Measurements from ENCODE around the gene RNF151. TPM values are rescaled to one million over a fixed set of nuclear protein-coding genes. Genes with fewer than 3 reads are reported as not detected.

The RNF151 gene
- total and polyA plus RNA-seq, 2 of the 13 experiments (the other 11 are each of a cell fraction or from before 2014, with no cell fraction given) = not detected

DNA sequence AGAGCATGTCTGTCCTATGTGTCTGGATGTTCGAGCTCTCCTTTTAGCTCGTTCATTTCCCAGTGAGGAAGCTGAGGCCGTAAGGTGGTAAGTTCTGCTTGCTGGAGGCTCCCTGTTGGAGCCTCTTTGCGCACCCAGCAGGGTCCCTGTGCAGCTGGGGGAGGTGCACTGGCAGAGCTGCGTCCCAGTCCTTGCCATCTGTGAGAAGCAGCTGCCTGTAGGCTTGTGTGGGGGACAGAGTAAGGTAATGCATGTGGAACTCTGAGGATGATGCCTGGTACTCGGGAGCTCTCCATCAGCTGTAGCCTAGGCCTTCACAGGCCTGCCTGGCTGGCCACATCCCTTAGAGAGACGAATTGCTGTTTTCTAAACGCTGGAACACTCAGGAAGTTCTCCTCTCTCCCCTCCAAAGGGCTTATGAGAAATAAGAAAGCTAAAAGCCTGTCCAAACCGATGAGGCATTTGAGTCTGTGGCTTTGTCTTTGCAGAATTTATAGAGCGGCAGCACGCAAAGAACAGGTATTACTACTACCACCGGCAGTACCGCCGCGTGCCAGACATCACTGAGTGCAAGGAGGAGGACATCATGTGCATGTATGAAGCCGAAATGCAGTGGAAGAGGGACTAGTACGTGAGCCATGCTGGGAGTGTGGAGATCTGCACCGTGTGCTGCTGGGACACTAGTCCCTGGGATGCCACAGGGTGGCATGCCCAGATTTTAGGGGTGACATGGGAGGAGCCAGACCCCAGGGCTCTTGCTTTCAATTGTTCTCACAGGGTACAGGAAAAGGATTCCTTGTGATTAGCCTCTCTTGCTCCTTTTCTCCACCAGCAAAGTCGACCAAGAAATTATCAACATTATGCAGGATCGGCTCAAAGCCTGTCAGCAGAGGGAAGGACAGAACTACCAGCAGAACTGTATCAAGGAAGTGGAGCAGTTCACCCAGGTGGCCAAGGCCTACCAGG, 5.7 kb upstream of the RNF151 start (continued):
- TF ChIP-seq POLR2AphosphoS5 (IDR thresholded peaks at IDR 0.05; ENCODE audit: low read depth, low read length) = peak; percentile 59
- TF ChIP-seq FIP1L1 (IDR thresholded peaks at IDR 0.05; ENCODE audit: borderline replicate concordance, insufficient read depth, low read depth, low read length) = 0 out of 2 replicates have a peak, but pooled peaks have one; percentile 38
- TF ChIP-seq NCOA2 (CRISPR knock-in tag; IDR thresholded peaks at IDR 0.05) = peak; percentile 15; the same call in 1 of the 2 replicates
- 0 out of 2 replicates have a peak, but pooled peaks have one; percentile 10 for TF ChIP-seq TOPORS (CRISPR knock-in tag; IDR thresholded peaks at IDR 0.05)
- peak; percentile 79 for TF ChIP-seq ZNF781 (CRISPR knock-in tag; IDR thresholded peaks at IDR 0.05; ENCODE audit: borderline replicate concordance, not compliant biosample characterization)
- 0 out of 2 replicates have a peak, but pooled peaks have one; percentile 42 for TF ChIP-seq ARID2 (CRISPR knock-in tag; IDR thresholded peaks at IDR 0.05; ENCODE audit: borderline replicate concordance)
- peak; percentile 26 for TF ChIP-seq ASH2L (IDR thresholded peaks at IDR 0.05; ENCODE audit: insufficient read length, low read depth, low read length)
- TF ChIP-seq ZBTB38 (CRISPR knock-in tag; IDR thresholded peaks at IDR 0.05) = peak; percentile 80
- TF ChIP-seq CHD4 (IDR thresholded peaks at IDR 0.05; ENCODE audit: borderline replicate concordance, low read length) = no peak

- peaks cover 43% of the 10 kb centered on the region for H3K79me2 ChIP-seq (ENCODE audit: insufficient read depth, low read length)
- intact Hi-C loops (cut with micrococcal nuclease; ENCODE audit: unreplicated experiment) = no loop called here
- H3K27ac ChIP-seq (ENCODE audit: extremely low read length, insufficient read depth, low read length) = peak overlapping the region; percentile 34
- ChIA-PET POLR2A (interaction anchor here (0.7 to 7.4 kb wide), 8 partner anchors 9 to 194 kb away, joined by 3 to 139 read pairs (median 5); partner anchors contain the start of genes GFER, MSRB1, TBL3 and TRAF7), CTCF (ENCODE audit: low intra/inter-chr PET ratio, low total read pairs) (no interaction called here)
- no peaks in the 10 kb centered on the region; a peak in 1 of 5 replicates for H3K27me3 ChIP-seq (ENCODE audit: control insufficient read depth in 1 of 2, insufficient read depth in 2 of 2, low read length in 2 of 2)
- no TSS peak for BruUV-seq (replicated peaks)
- peaks cover 51% of the 10 kb centered on the region for H3K4me1 ChIP-seq (ENCODE audit: insufficient read depth, low read length)
- 62% methylated on average over 6 of the region's 6 CpGs for WGBS (ENCODE audit: low lambda C conversion rate)
- H3K36me3 ChIP-seq (replicated peaks in 1 of 2; ENCODE audit: control insufficient read depth in 1 of 2, insufficient read depth in 2 of 2, low read length in 2 of 2) = peaks cover 3 to 19% of the 10 kb centered on the region in 2 experiments; a peak in 3 of 5 replicates
- H3K4me2 ChIP-seq (ENCODE audit: low read depth, low read length) = peak overlapping the region; percentile 36; the same call in 1 of the 2 replicates
- ATAC-seq = peak; percentile 0; the same call in 2 of the 3 replicates
- no peaks in the 10 kb centered on the region for H3K9me3 ChIP-seq (ENCODE audit: low read length)
- DNase-seq (ENCODE audit: low spot score) = peak; percentile 49
- H4K20me1 ChIP-seq (ENCODE audit: insufficient read depth, low read length) = peaks cover 34% of the 10 kb centered on the region
- FAIRE-seq = no peak
- H3K4me3 ChIP-seq (replicated peaks in 1 of 3; ENCODE audit: insufficient read depth in 1 of 3, low read depth in 2 of 3, low read length in 3 of 3) = no peak overlapping the region
- no peak overlapping the region for H2AFZ ChIP-seq (ENCODE audit: low read length)
- H3K9ac ChIP-seq (ENCODE audit: insufficient read depth, low read depth, low read length) = no peak overlapping the region
- in situ Hi-C loops (cut with HindIII; ENCODE audit: extremely low pct_ligation_motif_present, low pct_unique_long_range_greater_than_20kb) = no loop called here
- TF ChIP-seq NR0B2 (CRISPR knock-in tag; IDR thresholded peaks at IDR 0.05) (no peak), SOX13 (IDR thresholded peaks at IDR 0.05) (peak; percentile 24; the same call in 1 of the 2 replicates), SOX13 (CRISPR knock-in tag; conservative IDR thresholded peaks at IDR 0.05 in 1 of 2, IDR thresholded peaks at IDR 0.05 in 1 of 2) (no peak), ZNF780A (CRISPR knock-in tag; IDR thresholded peaks at IDR 0.05) (0 out of 2 replicates have a peak, but pooled peaks have one; percentile 12), ZNF777 (CRISPR knock-in tag; IDR thresholded peaks at IDR 0.05) (0 out of 2 replicates have a peak, but pooled peaks have one; percentile 13), ZBTB39 (CRISPR knock-in tag; IDR thresholded peaks at IDR 0.05) (no peak), CBX1 (IDR thresholded peaks at IDR 0.05; ENCODE audit: low read depth) (no peak), SSRP1 (CRISPR knock-in tag; IDR thresholded peaks at IDR 0.05) (0 out of 2 replicates have a peak, but pooled peaks have one; percentile 16), ZNF12 (CRISPR knock-in tag; IDR thresholded peaks at IDR 0.05) (no peak), ZBTB3 (CRISPR knock-in tag; IDR thresholded peaks at IDR 0.05; ENCODE audit: borderline replicate concordance, low read depth) (no peak), RBFOX2 (IDR thresholded peaks at IDR 0.05; ENCODE audit: low read depth, low read length) (0 out of 2 replicates have a peak, but pooled peaks have one; percentile 16)
These were observed 5.0 kb upstream of the RNF151 start for GRCh38 chr16:1961651-1962067.

Data from HepG2 (cell line).